Activated CD4-positive, alpha-beta T cell treated with anti-CD3 and anti-CD28 coated beads, Interleukin-2, amount 50 U/mL, for 1 hour (primary cell): ENCODE data around the gene MCOLN2.
"Not testable (repeated sequence)": the region's sequence is repeated elsewhere in the genome, so short reads cannot be mapped to it uniquely, and the experiment has no call there.

Experiments used
- DNase-seq: peaks from one replicate; pipeline ENCODE4 v3.0.0-alpha.2; 2020

Gene MCOLN2

DNA sequence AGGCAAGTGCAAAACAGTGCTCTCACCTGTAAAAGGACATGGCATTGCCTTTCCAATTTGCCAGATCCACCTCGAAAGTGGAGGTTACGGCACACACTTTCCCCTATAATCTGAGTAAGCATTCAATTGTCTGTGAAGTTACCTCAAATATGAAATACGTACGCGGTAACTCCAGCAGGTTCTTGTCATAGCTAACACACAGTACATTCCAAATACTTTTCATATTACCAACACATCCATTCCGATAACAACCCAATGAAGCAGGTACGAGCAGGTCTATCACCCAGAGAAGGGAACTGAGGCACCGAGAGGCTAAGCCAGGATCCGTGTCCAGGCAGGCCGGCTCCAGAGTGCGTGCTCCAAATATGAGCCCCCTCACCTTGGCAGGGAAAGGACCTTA lies 57.2 kb downstream of the MCOLN2 start:
- DNase-seq: no peak

DNA sequence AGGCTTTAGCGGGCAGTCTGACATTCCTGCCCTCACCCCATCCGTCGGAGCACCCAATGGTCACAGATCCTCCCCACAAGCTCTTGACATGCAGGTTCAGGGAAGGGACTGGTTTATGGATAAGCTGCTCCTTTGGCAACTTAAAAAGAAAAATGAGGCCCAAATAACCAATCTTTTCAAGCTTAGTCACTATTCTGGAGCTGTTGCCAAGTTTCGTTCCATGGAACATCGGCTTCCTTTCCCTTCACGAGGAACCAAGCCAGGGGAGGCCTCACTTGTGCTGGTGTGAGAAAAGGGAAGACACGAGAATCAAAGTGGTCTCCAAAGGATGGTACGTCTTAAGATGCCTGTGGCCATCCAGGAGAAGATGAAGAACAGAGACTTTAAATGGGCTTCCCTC lies 57.8 kb downstream of the MCOLN2 start:
- DNase-seq: no peak

DNA sequence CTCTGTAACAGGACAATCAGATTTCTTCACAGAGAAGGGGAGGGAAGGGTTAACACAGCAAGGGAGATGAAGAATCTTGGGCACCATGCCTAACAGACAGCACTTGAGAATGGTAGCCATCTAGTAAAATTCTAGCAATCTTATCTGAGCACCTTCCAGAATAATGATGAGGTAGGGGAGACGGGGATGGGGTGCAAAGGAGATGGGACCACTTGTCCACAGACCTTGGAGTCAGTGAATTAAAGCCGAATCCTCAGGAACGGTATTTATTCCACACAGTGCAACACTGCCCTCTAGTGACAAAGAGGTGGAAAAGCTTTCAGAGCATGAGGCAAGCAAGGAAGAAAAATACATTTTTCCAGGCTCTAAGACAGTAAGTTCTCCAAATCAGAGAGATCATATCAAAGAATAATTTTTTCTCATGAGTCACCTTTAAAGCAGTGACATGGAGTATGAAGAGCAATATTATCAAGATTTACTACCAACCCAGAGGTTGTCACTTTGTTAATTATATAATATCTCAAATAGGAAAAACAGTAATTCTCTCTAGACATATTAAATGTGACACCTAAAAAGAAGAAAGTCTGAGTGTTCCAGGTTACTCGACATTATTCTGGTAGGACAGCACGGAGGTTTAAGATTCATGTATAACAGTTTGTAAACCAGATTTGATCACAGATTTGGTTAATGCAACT lies 60.6 kb downstream of the MCOLN2 start:
- no peak for DNase-seq

DNA sequence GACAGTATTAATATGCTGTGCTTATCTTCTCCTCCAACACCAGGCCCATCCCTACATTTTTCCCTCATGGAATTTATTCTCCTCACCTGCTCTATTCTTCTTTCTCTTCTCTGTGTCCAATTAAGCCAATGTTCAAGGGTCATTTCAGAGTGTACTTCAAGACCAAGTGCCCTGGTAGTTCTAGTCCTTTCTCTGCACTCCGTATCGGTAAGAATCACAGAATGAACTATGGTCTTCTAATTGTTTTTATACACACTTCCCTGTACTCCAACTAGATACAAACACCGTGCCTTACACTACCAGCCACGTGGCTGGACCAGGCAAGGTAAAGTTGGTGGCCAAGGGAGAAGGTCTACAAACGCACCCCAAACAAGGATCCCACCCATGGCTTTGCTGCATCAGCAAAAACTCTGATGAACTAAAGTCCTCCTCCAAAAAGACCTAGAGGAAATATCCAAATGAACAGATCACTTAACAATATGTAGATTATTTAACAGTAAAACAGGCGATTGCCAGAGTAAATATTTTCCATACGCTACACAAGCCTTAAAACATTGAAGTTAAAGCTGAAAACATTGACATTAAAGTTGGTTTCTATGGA lies 63.8 kb downstream of the MCOLN2 start:
- no peak for DNase-seq

DNA sequence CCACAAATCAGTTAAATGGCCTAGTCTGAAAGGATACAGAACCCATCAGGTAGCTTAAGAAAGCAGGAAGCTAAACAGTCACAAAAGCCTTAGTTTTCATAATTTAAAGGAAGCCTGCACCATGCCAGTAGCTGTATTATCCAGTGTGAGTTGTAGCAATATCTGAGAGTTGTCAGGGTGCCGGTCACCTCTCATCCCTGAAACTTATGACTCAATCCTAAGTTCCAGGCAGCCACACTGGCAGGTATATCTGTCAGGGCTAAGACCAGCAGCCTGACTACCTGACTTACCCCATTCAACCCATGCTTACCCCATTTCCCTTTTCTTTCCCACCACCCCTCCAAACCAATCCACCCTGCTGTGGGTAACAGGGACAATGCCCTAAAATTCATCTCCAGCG lies 66.1 kb downstream of the MCOLN2 start:
- no peak for DNase-seq

DNA sequence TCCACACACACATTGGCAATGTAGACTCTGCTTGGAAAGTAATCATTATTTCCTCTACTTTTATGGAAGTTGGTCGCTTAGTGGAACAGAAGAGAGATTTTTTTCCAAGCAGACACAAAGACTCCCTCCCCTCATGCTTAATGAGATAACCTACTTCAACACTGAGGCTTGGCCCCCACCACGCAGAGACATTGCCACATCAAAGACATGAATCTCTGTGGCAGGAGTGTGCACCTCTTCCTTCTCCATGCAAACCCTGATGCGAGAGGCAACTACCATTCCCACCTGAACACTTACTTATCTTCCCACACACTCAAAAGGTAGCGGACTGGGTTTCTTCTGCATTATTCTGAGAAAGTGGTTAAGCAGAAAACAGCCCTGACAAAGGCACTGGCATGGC lies 66.6 kb downstream of the MCOLN2 start:
- DNase-seq: no peak

DNA sequence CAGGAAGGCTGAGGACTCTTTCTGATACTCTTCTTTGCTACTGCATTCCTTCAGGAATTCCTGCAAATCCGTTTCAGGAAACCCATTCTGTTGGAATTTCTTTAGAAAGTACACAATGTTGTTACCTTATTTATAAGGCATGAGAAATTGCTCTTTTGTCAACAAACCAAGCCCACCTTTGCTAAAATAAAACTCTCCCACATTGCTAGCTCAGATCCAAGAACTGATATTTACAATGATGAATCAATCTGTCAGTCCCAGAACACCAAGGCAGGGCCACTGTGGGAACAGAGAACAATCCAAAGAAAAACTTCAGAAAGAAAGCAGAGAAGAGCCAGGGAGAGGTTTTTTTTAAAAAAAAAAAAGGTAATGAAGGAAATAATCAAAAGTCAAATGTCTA lies 67.3 kb downstream of the MCOLN2 start:
- no peak for DNase-seq

DNA sequence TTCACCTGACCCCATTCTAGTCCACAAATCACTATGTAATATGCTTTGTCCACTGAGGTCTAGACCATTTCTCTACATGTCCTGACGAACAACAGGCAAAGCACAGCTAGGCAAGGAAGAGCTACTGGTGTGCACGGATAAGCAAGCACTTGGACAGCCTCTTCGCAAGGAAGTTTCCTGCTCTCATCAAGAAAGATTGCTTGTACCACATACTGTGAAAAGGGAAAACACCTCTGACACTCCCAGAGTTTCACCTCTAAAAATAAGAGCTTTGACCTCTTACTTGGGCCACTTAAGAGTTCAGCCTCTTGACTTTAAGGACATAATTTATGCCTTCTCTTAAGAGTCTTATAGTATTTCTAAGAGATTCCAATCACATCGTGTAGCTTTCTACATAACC lies 67.9 kb downstream of the MCOLN2 start:
- DNase-seq: no peak

DNA sequence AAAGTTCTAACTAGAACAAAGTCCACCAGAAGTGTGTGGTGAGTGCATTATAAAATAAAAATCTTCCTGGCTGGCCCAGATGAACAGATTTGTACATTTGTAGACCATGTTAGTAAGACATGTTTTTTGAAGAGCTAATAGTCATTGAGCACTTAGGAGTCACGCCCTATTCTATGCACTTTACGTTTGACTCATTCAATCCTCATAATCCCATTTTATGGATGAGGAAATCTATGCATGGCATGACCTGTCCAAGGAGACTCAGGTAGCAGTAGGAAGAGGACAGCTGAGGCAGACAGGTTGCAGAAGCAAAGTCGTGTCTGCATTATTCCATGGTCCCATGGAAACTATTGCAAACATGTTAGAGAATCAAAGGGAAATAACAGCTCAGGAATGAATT lies 73.6 kb downstream of the MCOLN2 start:
- DNase-seq: no peak

DNA sequence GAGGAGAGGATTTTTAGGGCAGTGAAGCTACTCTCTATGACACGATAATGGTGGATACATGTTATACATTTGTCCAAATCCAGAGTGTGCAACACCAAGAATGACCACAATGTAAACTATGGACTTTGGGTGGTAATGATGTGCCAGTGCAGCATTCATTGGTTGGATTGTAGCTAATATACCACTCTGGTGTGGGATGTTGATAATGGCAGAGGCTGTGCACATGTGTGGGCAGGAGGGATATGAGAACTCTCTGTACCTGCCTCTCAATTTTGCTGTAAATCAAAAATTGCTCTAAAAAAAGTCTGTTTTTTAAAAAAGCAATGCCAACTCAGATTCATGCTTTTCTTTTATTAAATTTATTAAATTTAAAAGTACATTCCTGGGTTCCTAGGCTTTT lies 76.8 kb downstream of the MCOLN2 start:
- no peak for DNase-seq

DNA sequence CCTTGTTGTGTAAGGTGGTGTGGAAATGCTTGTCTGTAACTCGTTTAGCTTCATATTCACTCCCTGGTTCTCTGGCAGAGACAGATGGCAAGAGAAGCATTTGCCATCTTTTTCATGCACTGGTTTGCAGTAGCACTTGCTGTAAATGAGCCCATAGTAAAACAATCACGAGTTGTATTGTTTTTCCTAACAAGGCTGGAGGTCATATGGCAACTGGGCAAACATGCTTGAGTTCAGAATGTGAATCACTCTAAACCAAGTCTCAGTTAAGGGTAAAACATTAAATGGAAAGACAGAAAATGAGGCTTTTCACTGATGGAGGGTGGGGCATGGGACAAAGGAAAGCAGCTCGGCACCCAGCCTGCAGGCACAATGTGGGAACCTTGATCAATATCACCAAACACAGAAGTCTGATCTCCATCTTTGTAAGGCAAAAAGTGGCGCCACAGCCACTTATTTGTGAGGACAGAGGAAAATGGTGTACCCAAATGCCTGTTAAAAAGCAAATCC lies 77.4 kb downstream of the MCOLN2 start:
- no peak for DNase-seq

DNA sequence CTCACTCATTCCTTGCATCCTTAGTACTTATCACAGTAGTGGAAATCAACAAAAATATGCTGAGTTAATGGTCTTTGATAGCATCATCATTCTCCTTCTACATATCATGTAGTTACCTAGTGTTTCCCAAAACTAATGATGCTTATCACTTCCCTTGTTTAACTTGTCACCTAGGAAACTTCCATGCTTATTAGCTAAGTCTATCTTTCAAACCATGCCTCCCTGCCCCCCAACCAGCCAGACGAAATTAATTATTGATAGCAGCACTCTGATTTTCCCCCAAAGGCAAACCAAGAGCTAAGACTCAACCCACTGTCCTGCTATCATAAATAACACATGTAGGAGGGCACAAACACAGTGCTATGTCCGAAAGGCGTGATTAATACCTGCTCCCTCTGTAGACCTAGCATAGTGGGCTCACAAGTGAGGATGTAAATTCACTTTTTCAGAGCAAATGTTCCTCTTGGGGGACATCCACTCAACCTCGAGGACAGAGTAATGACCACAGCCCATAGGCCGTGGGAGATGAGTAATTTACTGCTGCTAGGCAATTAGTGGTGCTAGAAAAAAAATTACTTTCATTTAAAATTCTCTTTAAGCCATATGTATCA lies 78.1 kb downstream of the MCOLN2 start:
- no peak for DNase-seq

DNA sequence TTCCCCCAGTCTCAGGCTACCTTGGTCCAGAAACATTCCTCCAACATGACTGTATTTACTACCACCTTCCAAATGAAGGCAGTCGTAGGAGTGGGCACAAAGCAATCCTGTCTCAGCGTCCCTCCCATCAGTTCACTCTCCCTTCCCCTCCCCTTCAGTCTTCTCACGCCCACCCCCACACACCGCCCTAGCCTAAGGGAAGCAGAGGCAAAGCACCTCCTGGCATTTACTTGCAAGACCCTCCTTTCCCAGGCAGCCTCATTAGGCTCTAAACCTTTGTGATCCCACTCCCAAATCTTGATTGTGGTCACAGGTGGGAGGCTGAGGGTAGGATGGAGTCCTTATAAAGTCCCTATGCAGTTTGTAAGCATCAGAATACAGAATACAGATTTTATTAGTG lies 80.0 kb downstream of the MCOLN2 start:
- no peak for DNase-seq

DNA sequence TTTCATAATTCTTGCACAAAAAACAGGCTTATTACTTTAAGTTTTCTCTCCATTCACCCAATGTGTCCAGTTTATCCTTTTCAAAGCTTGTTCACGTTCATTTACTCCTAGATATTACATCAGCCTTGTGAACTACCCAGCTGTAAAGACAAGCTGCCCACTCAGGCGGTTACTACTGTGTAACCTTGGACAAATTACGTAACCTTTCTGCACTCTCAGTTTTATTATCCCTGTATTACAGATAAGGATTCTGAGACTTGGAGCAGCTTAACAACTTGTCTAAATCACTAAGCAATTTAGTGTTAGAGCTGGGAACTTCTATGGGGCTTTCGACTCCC lies 83.4 kb downstream of the MCOLN2 start:
- no peak for DNase-seq

DNA sequence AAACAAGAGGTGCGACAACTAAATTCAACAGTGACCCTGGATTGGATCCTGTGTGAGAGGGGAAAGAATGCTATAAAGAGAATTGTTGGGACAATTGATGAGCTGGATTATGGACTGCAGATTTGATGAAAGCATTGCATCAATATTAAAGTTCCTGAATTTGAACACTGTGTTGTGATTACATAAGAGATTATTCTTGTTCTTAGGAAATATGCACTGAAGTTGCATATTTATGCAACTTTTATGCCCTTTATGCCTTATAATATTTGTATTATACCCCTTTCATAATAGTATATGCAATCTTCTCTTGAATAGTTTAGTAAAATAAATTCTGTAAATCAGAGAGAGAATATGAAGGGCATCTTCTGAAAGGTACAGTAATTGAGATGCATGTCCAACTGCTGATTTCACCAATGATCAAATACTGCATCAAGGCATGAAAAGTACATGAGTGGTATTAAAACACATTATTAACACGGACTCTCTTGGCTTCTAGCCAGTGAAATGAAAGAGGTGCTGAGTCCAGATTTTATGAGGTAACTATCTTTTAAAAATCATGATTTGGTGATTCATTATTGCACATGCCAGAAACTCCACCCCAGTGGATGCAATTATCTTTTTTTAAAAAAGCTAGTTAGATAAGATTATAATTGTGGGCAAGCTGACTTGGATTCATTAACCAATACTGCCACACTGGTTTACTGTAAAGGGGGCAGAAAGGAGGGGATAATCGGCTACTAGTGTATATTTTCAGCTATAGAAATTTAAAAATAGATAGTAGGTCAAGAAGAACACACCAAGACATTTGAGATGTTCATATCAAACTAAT lies 84.0 kb downstream of the MCOLN2 start:
- no peak for DNase-seq

DNA sequence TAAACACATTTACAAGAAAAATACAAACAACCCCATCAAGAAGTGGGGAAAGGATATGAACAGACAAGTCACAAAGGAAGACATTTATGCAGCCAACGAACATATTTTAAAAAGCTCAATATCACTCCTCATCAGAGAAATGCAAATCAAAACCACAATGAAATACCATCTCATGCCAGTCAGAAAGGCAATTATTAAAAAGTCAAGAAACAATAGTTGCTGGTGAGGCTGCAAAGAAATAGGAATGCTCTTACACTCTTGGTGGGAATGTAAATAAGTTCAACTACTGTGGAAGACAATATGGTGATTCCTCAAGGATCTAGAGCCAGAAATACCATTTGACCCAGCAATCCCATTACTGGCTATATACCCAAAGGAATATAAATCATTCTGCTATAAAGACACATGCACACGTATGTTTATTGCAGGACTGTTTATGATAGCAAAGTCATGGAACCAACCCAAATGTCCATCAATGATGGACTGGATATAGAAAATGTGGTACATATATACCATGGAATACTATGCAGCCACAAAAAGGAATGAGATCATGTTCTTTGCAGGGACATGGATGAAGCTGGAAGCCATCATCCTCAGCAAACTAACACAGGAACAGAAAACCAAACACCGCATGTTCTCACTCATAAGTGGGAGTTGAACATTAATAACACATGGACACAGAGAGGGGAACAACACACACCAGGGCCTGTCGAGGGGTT lies 88.0 kb downstream of the MCOLN2 start:
- not testable (repeated sequence) for DNase-seq

DNA sequence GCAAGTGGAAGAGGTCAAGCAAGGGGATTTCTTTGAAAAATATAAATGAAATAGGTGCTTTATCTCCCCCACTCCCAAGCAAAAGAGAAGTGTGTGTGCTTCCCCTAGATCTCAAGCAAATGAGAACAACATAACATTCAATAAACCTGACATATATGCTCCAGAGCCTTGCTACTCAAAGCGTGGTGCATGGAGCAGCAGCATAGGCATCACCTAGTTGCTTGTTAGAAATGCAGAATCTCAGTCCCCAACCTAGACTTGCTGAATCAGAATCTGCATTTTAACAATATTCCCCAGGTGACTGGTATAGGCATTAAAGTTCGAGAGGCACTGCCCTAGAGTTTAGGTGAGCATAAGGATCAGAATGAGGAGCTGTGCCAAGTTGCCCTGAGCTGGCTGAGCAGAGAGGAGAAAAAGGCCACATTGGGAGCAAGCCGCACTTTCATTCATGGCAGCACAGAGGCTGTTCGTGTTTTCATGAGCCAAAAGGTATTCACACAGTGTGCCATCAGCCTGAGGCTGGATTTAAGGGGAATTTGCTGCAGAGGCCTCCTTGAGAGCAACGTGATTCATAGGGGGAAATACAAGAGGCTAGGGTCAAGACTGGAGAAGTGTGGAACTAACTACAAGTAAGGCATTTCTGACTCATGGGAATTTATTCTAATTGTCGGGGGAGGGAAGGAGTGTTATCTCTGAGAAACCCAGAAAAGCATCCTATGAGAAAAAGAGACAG lies 89.7 kb downstream of the MCOLN2 start:
- no peak for DNase-seq

DNA sequence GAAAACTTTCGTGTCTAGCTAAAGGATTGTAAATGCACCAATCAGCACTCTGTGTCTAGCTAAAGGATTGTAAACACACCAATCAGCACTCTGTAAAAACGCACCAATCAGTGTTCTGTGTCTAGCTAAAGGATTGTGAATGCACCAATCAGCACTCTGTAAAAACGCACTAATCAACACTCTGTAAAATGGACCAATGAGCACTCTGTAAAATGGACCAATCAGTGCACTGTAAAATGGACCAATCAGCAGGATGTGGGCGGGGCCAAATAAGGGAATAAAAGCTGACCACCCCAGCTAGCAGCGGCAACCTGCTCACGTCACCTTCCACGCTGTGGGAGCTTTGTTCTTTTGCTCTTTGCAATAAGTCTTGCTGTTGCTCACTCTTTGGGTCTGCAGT lies 94.2 kb downstream of the MCOLN2 start:
- DNase-seq: not testable (repeated sequence)

DNA sequence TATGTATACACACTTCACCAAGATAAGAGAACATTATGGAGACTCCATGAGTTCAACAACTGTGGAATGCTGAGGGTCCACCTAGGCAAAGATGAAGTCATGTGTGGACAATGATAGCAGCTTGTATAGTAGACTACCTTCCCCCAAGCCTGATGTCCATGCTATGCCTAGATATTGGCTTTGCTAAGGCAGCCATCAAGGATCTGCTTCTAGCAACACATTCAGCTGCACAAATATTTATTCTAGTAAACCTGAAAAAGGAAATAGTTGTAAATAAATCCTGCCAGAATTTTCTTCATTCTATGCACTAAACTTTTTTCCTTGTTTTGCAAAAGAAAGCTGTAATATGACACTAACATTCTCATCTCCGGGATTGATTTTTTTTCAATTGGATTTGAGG lies 96.9 kb downstream of the MCOLN2 start:
- no peak for DNase-seq

DNA sequence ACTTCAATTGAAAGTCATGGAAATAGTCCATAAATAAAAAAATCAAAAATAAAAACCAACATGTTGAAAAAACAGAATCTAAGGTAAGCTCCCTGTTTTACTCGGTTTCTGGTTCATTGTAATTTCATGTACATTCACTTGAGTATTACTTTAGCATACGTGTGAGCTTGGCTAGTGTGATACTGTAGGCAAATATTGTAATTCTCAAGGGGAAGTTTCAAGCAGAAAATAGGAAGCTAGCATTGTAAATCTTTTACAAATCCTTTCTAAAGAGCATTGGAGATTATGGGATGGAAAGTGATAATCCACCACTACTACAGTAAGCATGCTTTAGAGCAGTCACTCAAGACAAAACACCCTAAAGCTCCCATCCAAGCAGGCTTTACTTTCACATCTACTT lies 100.6 kb downstream of the MCOLN2 start:
- no peak for DNase-seq

DNA sequence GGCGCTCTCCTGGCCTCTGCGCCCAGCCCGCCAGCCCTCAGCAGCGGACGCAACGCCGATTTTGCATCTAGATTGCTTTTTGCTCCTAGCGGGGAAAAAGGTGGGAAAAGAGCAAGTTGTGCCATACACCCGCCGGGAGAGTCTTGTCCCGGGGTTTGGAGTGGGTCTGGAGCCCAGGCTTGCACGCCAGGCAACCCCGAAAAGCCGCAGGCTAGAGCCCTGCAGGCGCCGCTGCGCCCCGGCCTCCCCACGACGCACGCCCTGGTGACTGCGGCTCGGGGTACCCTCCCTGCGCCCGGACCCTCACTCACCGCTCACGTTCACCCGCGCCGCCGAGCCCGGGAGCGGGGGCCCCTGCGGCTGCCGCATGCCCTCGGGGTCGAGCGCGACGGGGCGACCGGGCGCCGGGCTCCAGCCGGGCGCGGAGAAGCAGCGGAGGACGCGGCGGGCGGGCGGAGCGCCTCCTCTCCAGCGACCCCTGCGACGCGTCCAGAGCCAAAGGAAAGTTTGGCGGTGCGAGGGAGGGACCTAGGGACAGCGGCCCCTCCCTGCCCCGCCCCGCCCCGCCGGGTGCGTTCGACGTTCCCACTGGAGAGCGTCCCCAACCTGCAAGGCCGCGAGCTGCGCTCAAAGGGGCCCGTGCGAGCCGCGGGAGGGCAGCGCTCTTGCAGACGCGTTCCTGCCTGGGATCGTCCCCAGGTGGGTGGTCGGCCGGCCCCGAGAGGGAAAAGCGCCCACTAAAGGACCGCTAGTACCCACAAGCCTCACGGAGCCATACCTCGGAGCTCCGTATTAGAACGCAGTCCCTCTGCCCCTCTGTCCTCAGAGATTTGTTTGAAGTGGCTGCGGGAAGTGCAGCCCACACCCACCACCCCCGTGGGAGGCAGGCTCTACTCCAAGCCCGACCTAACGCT lies 104.0 kb downstream of the MCOLN2 start, which contains the start of gene LPAR3:
Gene LPAR3, minus strand, starts transcription at position 502 of the 914 bp plus-strand sequence. CDS start 27,086 bp downstream, outside the sequence.
- DNase-seq: peak; percentile 16
